B cell (primary cell): ENCODE measurements around the gene ST6GAL1. TPM values are rescaled to one million over a fixed set of nuclear protein-coding genes. Genes with fewer than 3 reads are reported as not detected.

ENCODE experiments used
- ATAC-seq: fragments of 200-7000 bp; cut with Tn5 transposase; one replicate; pipeline ENCODE4 v1.10.0; 2021; ENCODE audit warnings: low read depth, mild to moderate bottlenecking, moderate number of reproducible peaks, moderate library complexity
- CTCF ChIA-PET: fragments of 350-600 bp; sonication (Branson Sonifier 250); formaldehyde crosslinking; loops from one replicate; lab custom pipeline; 2021; ENCODE audit warnings: antibody characterized with exemption, inconsistent platforms; lab: Charles Lee
- POLR2A ChIA-PET: fragments of 350-600 bp; sonication (Branson Sonifier 250); formaldehyde crosslinking; loops from one replicate; lab custom pipeline; 2021; ENCODE audit warnings: antibody characterized with exemption; lab: Charles Lee
- DNase-seq: peaks from one replicate; pipeline ENCODE4 v3.0.0; 2013
- H2AFZ ChIP-seq: 2 replicates; pipeline ENCODE4 v1.6.1; 2012; ENCODE audit warnings: mild to moderate bottlenecking, low read depth, low read length; ENCODE audit not compliant: insufficient read depth, poor library complexity, severe bottlenecking
- H3K27ac ChIP-seq, 2 donors: 1 replicate in 1 of 2; 2 replicates in 1 of 2; pipeline ENCODE4 v1.5.1; 2012 to 2013; ENCODE audit warnings: low read length in 2 of 2, mild to moderate bottlenecking in 2 of 2, moderate library complexity in 1 of 2
- H3K27me3 ChIP-seq, 4 experiments: fragments of 200-600 bp in 1 of 4; sonication (generic) in 1 of 4; replicated peaks in 1 of 4; 1 replicate in 2 of 4; 2 replicates in 2 of 4; pipeline versions ENCODE4 v1.6.1 to v1.7.0; 2013 to 2016; ENCODE audit warnings: low read length in 3 of 4, mild to moderate bottlenecking in 2 of 4, mixed read lengths in 1 of 4, moderate library complexity in 1 of 4; ENCODE audit not compliant: insufficient read depth in 4 of 4, control insufficient read depth in 3 of 4; ENCODE audit errors: control extremely low read depth in 1 of 4
- H3K36me3 ChIP-seq, 2 experiments: replicated peaks in 1 of 2; 1 replicate in 1 of 2; 2 replicates in 1 of 2; pipeline versions ENCODE4 v1.6.1 to v1.7.1; 2013; ENCODE audit warnings: low read length in 1 of 2; ENCODE audit not compliant: insufficient read depth in 2 of 2, control insufficient read depth in 1 of 2; ENCODE audit errors: control extremely low read depth in 1 of 2, extremely low read depth in 1 of 2
- H3K4me1 ChIP-seq, 2 donors: fragments of 200-600 bp in 1 of 2; sonication (generic) in 1 of 2; 1 replicate in 1 of 2; 2 replicates in 1 of 2; pipeline versions ENCODE4 v1.5.1 to v1.6.1; 2013 to 2017; ENCODE audit warnings: low read length in 2 of 2; ENCODE audit not compliant: control insufficient read depth in 2 of 2, insufficient read depth in 2 of 2
- H3K4me2 ChIP-seq: replicated peaks from 2 replicates; pipeline ENCODE3; 2012; ENCODE audit warnings: mild to moderate bottlenecking, low read depth, low read length; ENCODE audit not compliant: poor library complexity, severe bottlenecking
- H3K4me3 ChIP-seq, 5 experiments: fragments of 200-600 bp in 1 of 5; sonication (generic) in 1 of 5; 1 replicate in 3 of 5; 2 replicates in 2 of 5; pipeline versions ENCODE4 v1.5.1 to v1.7.0; 2011 to 2016; ENCODE audit warnings: low read length in 4 of 5, mild to moderate bottlenecking in 4 of 5, low read depth in 2 of 5, control low read depth in 1 of 5, moderate library complexity in 1 of 5; ENCODE audit not compliant: insufficient read depth in 1 of 5; ENCODE audit errors: control extremely low read depth in 1 of 5, extremely low read depth in 1 of 5
- H3K79me2 ChIP-seq: fragments of 200-600 bp; sonication (generic); one replicate; pipeline ENCODE4 v1.6.0; 2016; ENCODE audit warnings: low read length; ENCODE audit not compliant: control insufficient read depth, insufficient read depth
- H3K9ac ChIP-seq: fragments of 200-600 bp; sonication (generic); 2 replicates; pipeline ENCODE4 v1.6.1; 2017; ENCODE audit warnings: mild to moderate bottlenecking, low read length, moderate library complexity
- H3K9me3 ChIP-seq, 3 donors: one replicate each; pipeline versions ENCODE4 v1.6.1 to v1.7.1; 2013; ENCODE audit warnings: low read length in 2 of 3; ENCODE audit not compliant: control insufficient read depth in 2 of 3, insufficient read depth in 1 of 3; ENCODE audit errors: control extremely low read depth in 1 of 3
- H4K20me1 ChIP-seq: 2 replicates; pipeline ENCODE4 v1.6.0; 2012; ENCODE audit warnings: mild to moderate bottlenecking, low read length; ENCODE audit not compliant: insufficient read depth, control insufficient read depth, poor library complexity, severe bottlenecking
- H3K27ac Mint-ChIP-seq: one replicate; pipeline ENCODE4 v1.8.0; 2021; ENCODE audit warnings: mixed read lengths
- H3K27me3 Mint-ChIP-seq: one replicate; pipeline ENCODE4 v1.8.0; 2021; ENCODE audit warnings: mixed read lengths
- H3K4me1 Mint-ChIP-seq: one replicate; pipeline ENCODE4 v1.8.0; 2021; ENCODE audit warnings: mixed read lengths
- H3K4me3 Mint-ChIP-seq: one replicate; pipeline ENCODE4 v1.8.0; 2021; ENCODE audit warnings: mixed read lengths
- H3K9me3 Mint-ChIP-seq: one replicate; pipeline ENCODE4 v1.8.0; 2022; ENCODE audit warnings: mixed read lengths; ENCODE audit not compliant: insufficient read depth
- CTCF ChIP-seq: fragments of 200-600 bp; IDR thresholded peaks from one replicate; pipeline ENCODE4 v1.8.0; 2022; ENCODE audit warnings: antibody characterized with exemption, mild to moderate bottlenecking
- EZH2 ChIP-seq: IDR thresholded peaks from 2 replicates; pipeline ENCODE4 v1.6.1; 2012; ENCODE audit warnings: borderline replicate concordance, low read depth, mild to moderate bottlenecking, moderate library complexity, low read length; ENCODE audit not compliant: insufficient read depth, poor library complexity, severe bottlenecking
- WGBS: methylation state at CpG from one replicate; pipeline ENCODE4 v1.1.5; 2013; ENCODE audit warnings: missing lambda C conversion rate; ENCODE audit not compliant: insufficient coverage; 5-methylcytosine and 5-hydroxymethylcytosine counted together
- intact Hi-C: fragments of 100-400 bp; cut with micrococcal nuclease; formaldehyde crosslinking; loops from one replicate; pipeline ENCODE4 v1.10.0; 2022
- polyA plus RNA-seq: library from polyadenylated mRNA; depleted of rRNA; stranded (reverse); fragments of >200 nt; gene quantifications from 2 replicates; pipeline ENCODE4 v1.2.3, GENCODE V29; 2012
- total RNA-seq, 2 donors: library from RNA; stranded (reverse); fragments of 120-200 nt in 1 of 2; gene quantifications; 1 replicate in 1 of 2; 2 replicates in 1 of 2; pipeline versions ENCODE4 v1.2.3 to v1.2.4, GENCODE V29; 2013 to 2022

The ST6GAL1 gene
- total and polyA plus RNA-seq, 2 donors (not counting 1 experiment from before 2014, with no cell fraction given) = 174 to 563 TPM

GRCh38 chr3:187002915-187003314, 72.6 kb downstream of the ST6GAL1 start:
- CTCF ChIA-PET = interaction anchor here (1.2 kb wide), 1 partner anchor 28 kb away, joined by 5 read pairs; no protein-coding TSS in a partner anchor
- H3K27me3 ChIP-seq = no peaks in the 10 kb centered on the region
- peaks cover 93% of the 10 kb centered on the region for H3K79me2 ChIP-seq
- H3K4me3 ChIP-seq = no peak overlapping the region
- H3K4me1 Mint-ChIP-seq = peaks cover 88% of the 10 kb centered on the region
- H3K4me1 ChIP-seq = peaks cover 83 to 86% of the 10 kb centered on the region in 2 donors
- no peak overlapping the region for H2AFZ ChIP-seq
- H3K9me3 Mint-ChIP-seq = no peaks in the 10 kb centered on the region
- TF ChIP-seq EZH2 (no peak), CTCF (no peak)
- no peak for DNase-seq
- 100% methylated on average over 4 of the region's 4 CpGs for WGBS
- H3K27me3 Mint-ChIP-seq = no peaks in the 10 kb centered on the region
- peak overlapping the region; percentile 83 for H3K27ac Mint-ChIP-seq
- peak overlapping the region; percentile 4 for H3K4me3 Mint-ChIP-seq
- H3K9ac ChIP-seq = no peak overlapping the region
- intact Hi-C loops = loop anchor here (5.0 kb wide), 1 partner anchor 156 kb away; no protein-coding TSS in a partner anchor
- H3K27ac ChIP-seq = peak overlapping the region; percentile 41 to 94
- ATAC-seq = no peak
- H3K36me3 ChIP-seq = peaks cover 13 to 72% of the 10 kb centered on the region in 2 experiments
- POLR2A ChIA-PET = interaction anchor here (0.6 kb wide), 1 partner anchor 22 kb away, joined by 3 read pairs; no protein-coding TSS in a partner anchor
- H3K4me2 ChIP-seq = peak overlapping the region; percentile 75
- peaks cover 0 to 9% (median 0%) of the 10 kb centered on the region in 3 donors for H3K9me3 ChIP-seq
- no peaks in the 10 kb centered on the region for H4K20me1 ChIP-seq

GRCh38 chr3:187005827-187006481, 75.6 kb downstream of the ST6GAL1 start:
- intact Hi-C loops = no loop called here
- ChIA-PET CTCF (no interaction called here), POLR2A (no interaction called here)
- Histone ChIP-seq H2AFZ (no peak overlapping the region), H3K36me3 (peaks cover 14 to 73% of the 10 kb centered on the region in 2 experiments), H3K4me3 (no peak overlapping the region), H3K9ac (no peak overlapping the region), H3K27ac (peak overlapping the region; percentile 13 to 75), H3K9me3 (peaks cover 0 to 5% (median 1%) of the 10 kb centered on the region in 3 donors), H3K4me2 (peak overlapping the region; percentile 25), H3K79me2 (peaks cover 94% of the 10 kb centered on the region), H3K4me1 (peaks cover 71 to 74% of the 10 kb centered on the region in 2 donors), H3K27me3 (no peaks in the 10 kb centered on the region), H4K20me1 (no peaks in the 10 kb centered on the region)
- 92% methylated on average over 3 of the region's 3 CpGs for WGBS
- no peak for TF ChIP-seq CTCF
- TF ChIP-seq EZH2 = no peak
- Mint-ChIP-seq H3K27me3 (no peaks in the 10 kb centered on the region), H3K4me3 (peak overlapping the region; percentile 67), H3K9me3 (no peaks in the 10 kb centered on the region), H3K4me1 (peaks cover 84% of the 10 kb centered on the region), H3K27ac (peak overlapping the region; percentile 90)
- ATAC-seq = no peak
- DNase-seq = no peak
